Neuronal stem cell (in vitro differentiated cells): ENCODE data around the gene XPR1.

Experiments
- DNase-seq: peaks from one replicate; pipeline ENCODE4 v3.0.0-alpha.2; 2013; ENCODE audit warnings: low spot score
- H2AFZ ChIP-seq: one replicate; pipeline ENCODE4 v1.6.1; 2013; ENCODE audit warnings: mild to moderate bottlenecking, low read length, inconsistent platforms
- H2AK5ac ChIP-seq: 2 replicates; pipeline ENCODE4 v1.6.1; 2013; ENCODE audit warnings: low read depth, mild to moderate bottlenecking, inconsistent platforms, low read length, moderate library complexity, mixed read lengths
- H2BK120ac ChIP-seq: 2 replicates; pipeline ENCODE4 v1.6.1; 2013; ENCODE audit warnings: low read depth, mild to moderate bottlenecking, inconsistent platforms, low read length, moderate library complexity, mixed read lengths
- H2BK12ac ChIP-seq: one replicate; pipeline ENCODE4 v1.6.1; 2013; ENCODE audit warnings: low read length, inconsistent platforms
- H2BK15ac ChIP-seq: 2 replicates; pipeline ENCODE4 v1.6.1; 2013; ENCODE audit warnings: mild to moderate bottlenecking, low read length, inconsistent platforms, mixed read lengths
- H2BK5ac ChIP-seq: one replicate; pipeline ENCODE4 v1.6.1; 2013; ENCODE audit warnings: inconsistent platforms, mild to moderate bottlenecking, low read length, moderate library complexity
- H3K14ac ChIP-seq: one replicate; pipeline ENCODE4 v1.6.1; 2013; ENCODE audit warnings: low read length, inconsistent platforms
- H3K18ac ChIP-seq: 2 replicates; pipeline ENCODE4 v1.6.1; 2013; ENCODE audit warnings: low read length, inconsistent platforms
- H3K23ac ChIP-seq: 2 replicates; pipeline ENCODE4 v1.6.1; 2013; ENCODE audit warnings: low read depth, mild to moderate bottlenecking, mixed read lengths, low read length, inconsistent platforms; ENCODE audit not compliant: poor library complexity
- H3K27ac ChIP-seq: replicated peaks from 3 replicates; pipeline ENCODE4 v1.5.1; 2013; ENCODE audit warnings: low read length, inconsistent platforms
- H3K27me3 ChIP-seq, 3 experiments: 2 replicates each; pipeline ENCODE4 v1.6.1; 2013; ENCODE audit warnings: low read length in 3 of 3, mild to moderate bottlenecking in 2 of 3, inconsistent platforms in 1 of 3, low read depth in 1 of 3, mixed read lengths in 1 of 3, moderate library complexity in 1 of 3; ENCODE audit not compliant: control insufficient read depth in 3 of 3, insufficient read depth in 3 of 3
- H3K36me3 ChIP-seq, 2 donors: replicated peaks in 1 of 2; 2 replicates each; pipeline ENCODE4 v1.6.1; 2013; ENCODE audit warnings: low read length in 2 of 2; ENCODE audit not compliant: control insufficient read depth in 2 of 2, insufficient read depth in 2 of 2
- H3K4ac ChIP-seq: 2 replicates; pipeline ENCODE4 v1.6.1; 2013; ENCODE audit warnings: inconsistent platforms, mild to moderate bottlenecking, low read length, moderate library complexity
- H3K4me1 ChIP-seq, 2 donors: 1 replicate in 1 of 2; 2 replicates in 1 of 2; pipeline ENCODE4 v1.6.1; 2013; ENCODE audit warnings: low read length in 2 of 2, low read depth in 1 of 2; ENCODE audit not compliant: control insufficient read depth in 2 of 2, insufficient read depth in 1 of 2
- H3K4me2 ChIP-seq: one replicate; pipeline ENCODE4 v1.6.1; 2013; ENCODE audit warnings: mild to moderate bottlenecking, low read length, inconsistent platforms; ENCODE audit not compliant: insufficient read depth, poor library complexity, severe bottlenecking
- H3K4me3 ChIP-seq, 2 donors: 2 replicates each; pipeline ENCODE4 v1.5.1; 2013; ENCODE audit warnings: low read length in 2 of 2, mild to moderate bottlenecking in 2 of 2, inconsistent platforms in 1 of 2, moderate library complexity in 1 of 2
- H3K79me1 ChIP-seq: one replicate; pipeline ENCODE4 v1.6.1; 2013; ENCODE audit warnings: low read depth, mild to moderate bottlenecking, inconsistent platforms, low read length, moderate library complexity
- H3K9ac ChIP-seq: one replicate; pipeline ENCODE4 v1.6.1; 2013; ENCODE audit warnings: mild to moderate bottlenecking, low read depth, low read length, inconsistent platforms; ENCODE audit not compliant: poor library complexity
- H3K9me3 ChIP-seq, 2 donors: replicated peaks in 1 of 2; 2 replicates each; pipeline versions ENCODE3 to v1.6.1; 2013; ENCODE audit warnings: low read length in 2 of 2, mild to moderate bottlenecking in 2 of 2, inconsistent platforms in 1 of 2, low read depth in 1 of 2, mixed read lengths in 1 of 2, moderate library complexity in 1 of 2; ENCODE audit not compliant: control insufficient read depth in 2 of 2, insufficient read depth in 1 of 2
- H4K8ac ChIP-seq: one replicate; pipeline ENCODE4 v1.6.1; 2013; ENCODE audit warnings: low read depth, mild to moderate bottlenecking, inconsistent platforms, low read length, moderate library complexity
- H4K91ac ChIP-seq: one replicate; pipeline ENCODE4 v1.6.1; 2013; ENCODE audit warnings: low read length, low read depth, mild to moderate bottlenecking, inconsistent platforms; ENCODE audit not compliant: poor library complexity
- WGBS, 2 donors: extraction: QIAGEN DNeasy Blood & Tissue Kit; methylation state at CpG; one replicate each; pipeline ENCODE4 v1.1.7; 2013; ENCODE audit warnings: missing lambda C conversion rate in 2 of 2, mixed read lengths in 1 of 2; ENCODE audit not compliant: insufficient read length in 2 of 2, insufficient replicate concordance in 1 of 2; ENCODE audit errors: extremely low coverage in 2 of 2; 5-methylcytosine and 5-hydroxymethylcytosine counted together

Gene XPR1

DNA sequence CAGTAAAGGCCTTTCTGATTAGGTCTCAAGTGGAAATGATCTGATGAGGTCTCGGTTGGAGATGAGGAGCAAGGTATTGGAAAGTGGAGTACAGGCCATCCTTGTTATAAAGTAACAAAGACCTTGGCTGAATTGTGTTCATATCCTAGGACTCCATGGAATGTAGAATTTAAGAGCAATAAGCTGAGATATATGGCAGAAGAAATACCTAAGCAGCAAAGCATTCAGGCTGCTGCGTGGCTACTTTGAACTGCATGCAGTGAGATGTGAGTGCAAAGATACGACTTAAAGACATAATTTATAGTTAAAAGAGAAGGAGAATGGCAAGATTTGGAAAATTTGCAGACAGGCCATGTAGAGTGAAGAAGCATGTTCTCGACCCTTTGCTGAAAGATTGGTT lies 11.2 kb upstream of the XPR1 start:
- Histone ChIP-seq H3K36me3 (no peaks in the 10 kb centered on the region), H3K27me3 (no peaks in the 10 kb centered on the region), H4K8ac (no peak overlapping the region), H3K79me1 (no peaks in the 10 kb centered on the region), H3K9me3 (no peaks in the 10 kb centered on the region), H2BK12ac (no peak overlapping the region), H3K4ac (no peak overlapping the region), H4K91ac (no peak overlapping the region), H2AK5ac (no peak overlapping the region), H3K18ac (no peak overlapping the region), H3K14ac (no peak overlapping the region), H3K27ac (no peak overlapping the region), H3K23ac (no peak overlapping the region), H2BK15ac (no peak overlapping the region), H3K9ac (no peak overlapping the region), H2BK120ac (no peak overlapping the region), H2BK5ac (no peak overlapping the region), H2AFZ (no peak overlapping the region), H3K4me2 (no peak overlapping the region), H3K4me3 (no peak overlapping the region), H3K4me1 (peaks cover 0 to 2% of the 10 kb centered on the region in 2 donors)
- no peak for DNase-seq
- WGBS, 2 donors: no CpG with 5 or more reads among the region's 4 CpGs

DNA sequence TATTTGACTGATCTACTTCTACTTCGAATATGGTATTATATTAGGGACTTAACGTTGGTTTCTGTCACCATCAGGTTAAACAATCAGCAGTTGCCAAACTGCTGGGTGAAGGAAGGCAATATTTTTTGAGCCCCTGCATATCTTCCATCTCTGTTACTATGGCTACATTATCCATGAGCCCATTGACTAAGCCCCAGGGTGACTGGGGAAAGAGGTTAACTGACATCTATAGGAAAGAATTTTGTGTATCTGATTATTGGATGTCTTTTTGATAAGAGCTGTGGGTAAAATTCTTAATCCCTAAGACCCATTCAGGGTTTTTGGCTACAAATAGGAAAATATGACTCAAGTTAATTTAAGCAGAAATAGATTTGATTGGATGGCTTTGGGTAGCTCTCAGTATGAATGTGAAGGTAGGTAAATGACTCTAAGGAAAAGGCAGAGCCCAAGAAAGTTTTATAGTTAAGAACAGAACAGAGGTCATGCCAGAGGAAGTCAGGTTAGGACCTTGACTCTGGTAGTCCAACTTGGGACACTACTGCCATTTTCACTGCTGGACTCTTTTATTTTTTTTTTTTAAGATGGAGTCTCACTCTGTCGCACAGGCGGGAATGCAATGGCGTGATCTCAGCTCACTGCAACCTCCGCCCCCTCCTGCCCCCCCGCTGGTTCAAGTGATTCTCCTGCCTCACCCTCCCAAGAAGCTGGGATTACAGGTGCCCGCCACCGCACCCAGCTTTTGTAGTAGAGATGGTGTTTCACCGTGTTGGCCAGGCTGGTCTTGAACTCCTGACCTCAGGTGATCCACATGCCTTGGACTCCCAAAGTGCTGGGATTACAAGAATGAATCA lies 8.9 kb upstream of the XPR1 start:
- Histone ChIP-seq H2BK5ac (no peak overlapping the region), H3K18ac (no peak overlapping the region), H3K36me3 (no peaks in the 10 kb centered on the region), H3K4ac (no peak overlapping the region), H3K4me2 (no peak overlapping the region), H3K4me3 (no peak overlapping the region), H3K23ac (no peak overlapping the region), H2BK120ac (no peak overlapping the region), H2AFZ (no peak overlapping the region), H2BK15ac (no peak overlapping the region), H4K8ac (no peak overlapping the region), H3K27ac (no peak overlapping the region), H3K9me3 (no peaks in the 10 kb centered on the region), H3K4me1 (no peaks in the 10 kb centered on the region), H3K27me3 (no peaks in the 10 kb centered on the region), H3K9ac (no peak overlapping the region), H3K14ac (no peak overlapping the region), H3K79me1 (no peaks in the 10 kb centered on the region), H2BK12ac (no peak overlapping the region), H4K91ac (no peak overlapping the region), H2AK5ac (no peak overlapping the region)
- no peak for DNase-seq
- no CpG with 5 or more reads among the region's 10 CpGs for WGBS, 2 donors

DNA sequence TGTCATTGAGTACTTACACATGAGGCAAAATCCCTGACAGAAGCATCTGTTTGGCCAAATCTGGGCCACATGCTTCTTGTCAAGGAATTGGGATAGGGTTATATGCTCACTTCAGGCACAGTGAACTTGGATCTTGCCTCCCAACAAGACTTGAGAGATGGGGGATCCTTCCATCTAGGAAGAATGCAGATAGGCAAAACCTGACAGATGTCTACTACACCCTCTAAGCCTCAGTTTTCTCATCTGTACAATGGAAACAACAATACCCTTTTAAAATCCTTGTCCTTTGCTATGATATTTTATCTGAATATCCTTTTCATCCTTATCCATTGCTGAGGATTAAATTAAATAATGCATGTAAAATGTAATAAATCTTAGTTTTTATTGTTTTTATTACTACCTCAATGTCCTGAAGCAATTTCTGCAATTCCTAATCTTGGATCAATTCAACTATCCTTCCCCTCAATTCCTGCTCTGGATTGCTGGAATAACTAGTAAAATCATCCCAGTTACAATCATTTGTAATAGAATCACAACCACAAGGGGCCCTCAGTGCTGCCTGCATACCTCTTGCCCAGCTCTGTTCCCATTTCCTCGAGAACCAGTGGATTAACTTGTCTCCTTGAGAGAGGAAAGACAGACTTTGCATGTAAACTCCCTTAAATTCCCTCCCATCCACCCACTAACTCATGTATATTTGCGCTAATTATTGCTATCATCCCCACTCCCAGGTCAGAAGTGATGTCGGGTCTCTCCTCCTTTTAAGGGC lies 8.1 kb upstream of the XPR1 start:
- Histone ChIP-seq H3K23ac (no peak overlapping the region), H3K9ac (no peak overlapping the region), H4K8ac (no peak overlapping the region), H4K91ac (no peak overlapping the region), H2BK5ac (no peak overlapping the region), H3K27ac (no peak overlapping the region), H3K27me3 (no peaks in the 10 kb centered on the region), H3K36me3 (no peaks in the 10 kb centered on the region), H3K4me3 (no peak overlapping the region), H3K14ac (no peak overlapping the region), H3K79me1 (no peaks in the 10 kb centered on the region), H2BK12ac (no peak overlapping the region), H3K9me3 (no peaks in the 10 kb centered on the region), H3K18ac (no peak overlapping the region), H2BK15ac (no peak overlapping the region), H2BK120ac (no peak overlapping the region), H3K4me2 (no peak overlapping the region), H2AK5ac (no peak overlapping the region), H3K4me1 (no peaks in the 10 kb centered on the region), H3K4ac (no peak overlapping the region), H2AFZ (no peak overlapping the region)
- DNase-seq: no peak
- WGBS, 2 donors: no CpG with 5 or more reads among the region's 3 CpGs

DNA sequence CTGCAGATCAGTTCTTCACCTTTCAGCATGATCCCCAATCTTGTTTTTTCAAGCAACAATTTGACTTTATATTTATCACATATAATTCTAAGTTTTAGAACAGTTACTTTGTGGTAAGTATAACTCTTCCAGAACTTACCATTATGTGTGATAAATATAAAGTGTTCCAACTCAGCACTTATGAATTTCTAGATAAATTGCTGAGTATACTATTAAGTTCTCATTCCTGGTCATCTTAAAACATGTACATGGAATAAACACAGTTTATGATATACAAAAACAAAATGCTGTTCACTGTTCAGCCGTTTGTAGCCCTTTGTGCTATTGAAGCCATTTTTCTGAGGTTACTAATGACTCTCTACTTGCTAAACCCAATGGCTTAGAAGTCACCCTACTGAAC lies 5.1 kb upstream of the XPR1 start:
- H3K36me3 ChIP-seq: no peaks in the 10 kb centered on the region

More for the DNA sequence above, 5.1 kb upstream of the XPR1 start:
- no peak overlapping the region for H2BK12ac ChIP-seq
- WGBS, 2 donors: no CpG with 5 or more reads among the region's 1 CpG
- no peak overlapping the region for H4K8ac ChIP-seq
- no peak overlapping the region for H3K4me3 ChIP-seq
- no peak overlapping the region for H3K27ac ChIP-seq
- H3K4me1 ChIP-seq: no peaks in the 10 kb centered on the region
- no peak overlapping the region for H2AFZ ChIP-seq
- H2BK15ac ChIP-seq: no peak overlapping the region
- no peak overlapping the region for H3K9ac ChIP-seq
- no peak overlapping the region for H3K4me2 ChIP-seq
- H4K91ac ChIP-seq: no peak overlapping the region
- H3K79me1 ChIP-seq: no peaks in the 10 kb centered on the region
- H3K18ac ChIP-seq: no peak overlapping the region
- no peak overlapping the region for H3K14ac ChIP-seq
- no peak overlapping the region for H2AK5ac ChIP-seq
- H2BK120ac ChIP-seq: no peak overlapping the region
- H3K27me3 ChIP-seq: no peaks in the 10 kb centered on the region
- no peak overlapping the region for H2BK5ac ChIP-seq
- no peak overlapping the region for H3K23ac ChIP-seq
- DNase-seq: no peak
- no peak overlapping the region for H3K4ac ChIP-seq
- H3K9me3 ChIP-seq: no peaks in the 10 kb centered on the region
